HCT116 (cell line): ENCODE data around the gene POGLUT3.

Experiments used
- JUND ChIP-seq: IDR thresholded peaks from 2 replicates; pipeline ENCODE4 v1.6.1; 2012
- POLR2A ChIP-seq: IDR thresholded peaks from 2 replicates; pipeline ENCODE4 v1.7.0; 2011; ENCODE audit warnings: borderline replicate concordance; ENCODE audit not compliant: insufficient read depth, insufficient read length; ENCODE audit errors: extremely low read depth
- TF ChIP-seq, protein P1 (sequence below), 3 experiments: fragments of 200-600 bp in 1 of 3; sonication (generic) in 1 of 3; IDR thresholded peaks in 2 of 3; conservative IDR thresholded peaks in 1 of 3; 2 replicates each; pipeline ENCODE4 v1.5.1; 2012 to 2017; ENCODE audit warnings: low read depth in 2 of 3, low read length in 2 of 3, antibody characterized with exemption in 1 of 3, borderline replicate concordance in 1 of 3, control low read depth in 1 of 3, mild to moderate bottlenecking in 1 of 3, mixed read lengths in 1 of 3, mixed run types in 1 of 3, moderate library complexity in 1 of 3; ENCODE audit not compliant: insufficient read depth in 1 of 3

DNA sequence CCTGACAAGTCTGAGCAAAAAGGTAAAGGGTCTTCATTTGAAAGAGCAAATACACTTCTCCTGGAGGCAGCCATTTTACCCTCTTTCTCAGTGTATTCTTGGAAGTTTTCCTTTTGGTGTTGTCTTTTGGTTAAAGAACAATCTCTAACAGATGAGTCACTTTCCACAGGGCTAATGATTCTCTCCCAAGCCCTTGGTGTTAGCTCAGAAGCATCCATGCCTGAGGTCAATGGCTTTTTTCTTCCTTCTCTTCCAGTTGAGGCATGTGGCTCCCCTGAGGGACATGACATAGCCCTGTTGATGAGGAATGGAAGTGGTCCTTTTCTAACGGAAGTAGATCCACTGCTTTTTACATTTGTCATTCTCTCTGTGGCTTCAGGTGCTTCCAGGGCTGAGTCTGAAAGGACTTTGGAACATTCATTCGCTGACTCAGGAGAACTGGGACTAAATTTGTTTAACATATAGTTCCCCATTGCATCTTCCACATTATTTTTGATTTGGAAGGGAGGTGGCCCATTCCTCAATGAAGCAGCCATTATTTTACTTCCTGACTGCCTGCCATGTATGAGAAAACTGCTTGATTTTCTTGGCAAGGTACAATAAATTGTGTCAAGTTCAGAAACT is 13.8 kb upstream of the POGLUT3 start:
- no peak for TF ChIP-seq POLR2A
- TF ChIP-seq, protein P1, sequence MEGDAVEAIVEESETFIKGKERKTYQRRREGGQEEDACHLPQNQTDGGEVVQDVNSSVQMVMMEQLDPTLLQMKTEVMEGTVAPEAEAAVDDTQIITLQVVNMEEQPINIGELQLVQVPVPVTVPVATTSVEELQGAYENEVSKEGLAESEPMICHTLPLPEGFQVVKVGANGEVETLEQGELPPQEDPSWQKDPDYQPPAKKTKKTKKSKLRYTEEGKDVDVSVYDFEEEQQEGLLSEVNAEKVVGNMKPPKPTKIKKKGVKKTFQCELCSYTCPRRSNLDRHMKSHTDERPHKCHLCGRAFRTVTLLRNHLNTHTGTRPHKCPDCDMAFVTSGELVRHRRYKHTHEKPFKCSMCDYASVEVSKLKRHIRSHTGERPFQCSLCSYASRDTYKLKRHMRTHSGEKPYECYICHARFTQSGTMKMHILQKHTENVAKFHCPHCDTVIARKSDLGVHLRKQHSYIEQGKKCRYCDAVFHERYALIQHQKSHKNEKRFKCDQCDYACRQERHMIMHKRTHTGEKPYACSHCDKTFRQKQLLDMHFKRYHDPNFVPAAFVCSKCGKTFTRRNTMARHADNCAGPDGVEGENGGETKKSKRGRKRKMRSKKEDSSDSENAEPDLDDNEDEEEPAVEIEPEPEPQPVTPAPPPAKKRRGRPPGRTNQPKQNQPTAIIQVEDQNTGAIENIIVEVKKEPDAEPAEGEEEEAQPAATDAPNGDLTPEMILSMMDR (IDR thresholded peaks at IDR 0.05 in 2 of 3, conservative IDR thresholded peaks at IDR 0.05 in 1 of 3; ENCODE audit: borderline replicate concordance in 1 of 3, insufficient read depth in 1 of 3, low read depth in 2 of 3, low read length in 2 of 3) = no peak
- TF ChIP-seq JUND = no peak
